B cell (primary cell): ENCODE results near the gene PRKCA.

Experiments used
- EZH2 ChIP-seq: IDR thresholded peaks from 2 replicates; pipeline ENCODE4 v1.6.1; 2012; ENCODE audit warnings: borderline replicate concordance, low read depth, mild to moderate bottlenecking, moderate library complexity, low read length; ENCODE audit not compliant: insufficient read depth, poor library complexity, severe bottlenecking
- TF ChIP-seq, protein P1 (sequence below): fragments of 200-600 bp; IDR thresholded peaks from one replicate; pipeline ENCODE4 v1.8.0; 2022; ENCODE audit warnings: antibody characterized with exemption, mild to moderate bottlenecking

DNA sequence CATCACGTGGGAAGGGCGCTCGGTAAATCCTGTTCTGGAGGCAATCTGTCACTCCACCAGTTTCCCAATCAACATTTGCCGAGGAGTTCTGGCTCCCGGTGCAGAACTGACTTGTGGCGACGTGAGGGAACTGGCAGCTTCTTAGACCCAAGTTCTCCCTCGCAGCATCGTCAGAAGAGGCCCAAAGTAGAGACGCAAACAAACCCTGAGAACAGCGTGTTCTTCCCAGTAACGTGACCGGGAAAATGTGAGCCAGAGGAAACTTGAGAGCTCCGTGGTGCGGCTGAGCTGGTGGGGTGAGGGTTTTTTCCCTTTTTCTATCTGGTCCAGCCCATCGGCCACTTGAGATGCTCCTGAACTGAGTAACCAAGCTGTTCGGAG lies 373.6 kb downstream of the PRKCA start:
- TF ChIP-seq, protein P1, sequence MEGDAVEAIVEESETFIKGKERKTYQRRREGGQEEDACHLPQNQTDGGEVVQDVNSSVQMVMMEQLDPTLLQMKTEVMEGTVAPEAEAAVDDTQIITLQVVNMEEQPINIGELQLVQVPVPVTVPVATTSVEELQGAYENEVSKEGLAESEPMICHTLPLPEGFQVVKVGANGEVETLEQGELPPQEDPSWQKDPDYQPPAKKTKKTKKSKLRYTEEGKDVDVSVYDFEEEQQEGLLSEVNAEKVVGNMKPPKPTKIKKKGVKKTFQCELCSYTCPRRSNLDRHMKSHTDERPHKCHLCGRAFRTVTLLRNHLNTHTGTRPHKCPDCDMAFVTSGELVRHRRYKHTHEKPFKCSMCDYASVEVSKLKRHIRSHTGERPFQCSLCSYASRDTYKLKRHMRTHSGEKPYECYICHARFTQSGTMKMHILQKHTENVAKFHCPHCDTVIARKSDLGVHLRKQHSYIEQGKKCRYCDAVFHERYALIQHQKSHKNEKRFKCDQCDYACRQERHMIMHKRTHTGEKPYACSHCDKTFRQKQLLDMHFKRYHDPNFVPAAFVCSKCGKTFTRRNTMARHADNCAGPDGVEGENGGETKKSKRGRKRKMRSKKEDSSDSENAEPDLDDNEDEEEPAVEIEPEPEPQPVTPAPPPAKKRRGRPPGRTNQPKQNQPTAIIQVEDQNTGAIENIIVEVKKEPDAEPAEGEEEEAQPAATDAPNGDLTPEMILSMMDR = no peak
- no peak for TF ChIP-seq EZH2
